Stimulated activated effector memory CD8-positive, alpha-beta T cell treated with anti-CD3 and anti-CD28 coated beads, Interleukin-12 subunit alpha, Interleukin-12 subunit beta, amount 100 ng/mL, for 72 hours (primary cell): Measurements from ENCODE around the gene XAB2.
A peak's percentile ranks its signal among the peaks of the same experiment; 100 is the strongest.

Experiments
- ATAC-seq: fragments of 150-1000 bp; cut with Tn5 transposase; 2 replicates; pipeline ENCODE4 v1.10.0; 2021
- DNase-seq, 2 donors: peaks; one replicate each; pipeline ENCODE4 v3.0.0; 2021 to 2022; ENCODE audit warnings: low spot score in 2 of 2
- H3K27ac Mint-ChIP-seq: one replicate; pipeline ENCODE4 v1.8.0; 2022; ENCODE audit warnings: mild to moderate bottlenecking, mixed read lengths
- H3K36me3 Mint-ChIP-seq: one replicate; pipeline ENCODE4 v1.8.0; 2022; ENCODE audit warnings: mild to moderate bottlenecking, mixed read lengths
- H3K4me1 Mint-ChIP-seq: one replicate; pipeline ENCODE4 v1.8.0; 2022; ENCODE audit warnings: mixed read lengths
- H3K4me3 Mint-ChIP-seq: one replicate; pipeline ENCODE4 v1.8.0; 2022; ENCODE audit warnings: mild to moderate bottlenecking, mixed read lengths
- H3K9me3 Mint-ChIP-seq: one replicate; pipeline ENCODE4 v1.8.0; 2022; ENCODE audit warnings: mixed read lengths

Gene XAB2

GRCh38 chr19:7642295-7643030, 13.1 kb upstream of the XAB2 start:
- Mint-ChIP-seq H3K4me1 (peaks cover 28% of the 10 kb centered on the region), H3K9me3 (no peaks in the 10 kb centered on the region), H3K36me3 (peaks cover 63% of the 10 kb centered on the region), H3K4me3 (no peak overlapping the region), H3K27ac (no peak overlapping the region)
- no peak for DNase-seq
- ATAC-seq: no peak

GRCh38 chr19:7641290-7642276, 12.2 kb upstream of the XAB2 start:
- no peak overlapping the region for H3K4me3 Mint-ChIP-seq
- peaks cover 69% of the 10 kb centered on the region for H3K36me3 Mint-ChIP-seq

GRCh38 chr19:7640803-7641202, 11.5 kb upstream of the XAB2 start:
- ATAC-seq: no peak
- H3K4me1 Mint-ChIP-seq: peaks cover 33% of the 10 kb centered on the region
- DNase-seq: no peak
- H3K27ac Mint-ChIP-seq: no peak overlapping the region
- H3K9me3 Mint-ChIP-seq: no peaks in the 10 kb centered on the region
- H3K36me3 Mint-ChIP-seq: peaks cover 69% of the 10 kb centered on the region
- H3K4me3 Mint-ChIP-seq: no peak overlapping the region

More at GRCh38 chr19:7641290-7642276, 12.2 kb upstream of the XAB2 start:
- DNase-seq: no peak
- ATAC-seq: no peak
- no peak overlapping the region for H3K27ac Mint-ChIP-seq
- peaks cover 29% of the 10 kb centered on the region for H3K4me1 Mint-ChIP-seq
- no peaks in the 10 kb centered on the region for H3K9me3 Mint-ChIP-seq

GRCh38 chr19:7639863-7640348, 10.6 kb upstream of the XAB2 start:
- peaks cover 61% of the 10 kb centered on the region for H3K36me3 Mint-ChIP-seq
- H3K9me3 Mint-ChIP-seq: no peaks in the 10 kb centered on the region
- DNase-seq: no peak
- no peak overlapping the region for H3K27ac Mint-ChIP-seq
- H3K4me1 Mint-ChIP-seq: peaks cover 39% of the 10 kb centered on the region
- no peak overlapping the region for H3K4me3 Mint-ChIP-seq
- no peak for ATAC-seq

- no peaks in the 10 kb centered on the region for H3K9me3 Mint-ChIP-seq
- no peak for DNase-seq
- H3K36me3 Mint-ChIP-seq: peaks cover 55% of the 10 kb centered on the region
- no peak for ATAC-seq
- H3K4me3 Mint-ChIP-seq: peak overlapping the region; percentile 26
- peaks cover 42% of the 10 kb centered on the region for H3K4me1 Mint-ChIP-seq
- H3K27ac Mint-ChIP-seq: peak overlapping the region; percentile 34
Observed at GRCh38 chr19:7638802-7639465, 9.6 kb upstream of the XAB2 start.

- peak in 1 of 2 donors; percentile 71 for DNase-seq
- peak overlapping the region; percentile 95 for H3K27ac Mint-ChIP-seq
- H3K4me1 Mint-ChIP-seq: peaks cover 44% of the 10 kb centered on the region
- peaks cover 48% of the 10 kb centered on the region for H3K36me3 Mint-ChIP-seq
- ATAC-seq: peak; percentile 25
- peak overlapping the region; percentile 78 for H3K4me3 Mint-ChIP-seq
- H3K9me3 Mint-ChIP-seq: no peaks in the 10 kb centered on the region
Observed at GRCh38 chr19:7637374-7638256, 8.3 kb upstream of the XAB2 start.

GRCh38 chr19:7636691-7637373, 7.5 kb upstream of the XAB2 start, which contains the start of gene STXBP2:
Gene STXBP2 (plus strand): TSS chr19:7637110. CDS start chr19:7637150, 40 bp downstream.
- DNase-seq: peak; percentile 88 to 92
- peak; percentile 93 for ATAC-seq
- peak within 1 kb of the TSS; percentile 78 for H3K4me3 Mint-ChIP-seq
- H3K4me1 Mint-ChIP-seq: peaks cover 44% of the 10 kb centered on the region
- no peaks in the 10 kb centered on the region for H3K9me3 Mint-ChIP-seq
- peak within 1 kb of the TSS; percentile 95 for H3K27ac Mint-ChIP-seq
- H3K36me3 Mint-ChIP-seq: peaks cover 53% of the 10 kb centered on the region

GRCh38 chr19:7636317-7636690, 7.0 kb upstream of the XAB2 start:
- Mint-ChIP-seq H3K9me3 (no peaks in the 10 kb centered on the region), H3K27ac (peak overlapping the region; percentile 95), H3K36me3 (peaks cover 57% of the 10 kb centered on the region), H3K4me1 (peaks cover 44% of the 10 kb centered on the region), H3K4me3 (peak overlapping the region; percentile 78)
- DNase-seq (no peak), ATAC-seq (no peak)

- peaks cover 49% of the 10 kb centered on the region for H3K4me1 Mint-ChIP-seq
- H3K36me3 Mint-ChIP-seq: peaks cover 56% of the 10 kb centered on the region
- DNase-seq: no peak
- H3K4me3 Mint-ChIP-seq: peak overlapping the region; percentile 78
- ATAC-seq: no peak
- no peak overlapping the region for H3K27ac Mint-ChIP-seq
- no peaks in the 10 kb centered on the region for H3K9me3 Mint-ChIP-seq
Observed at GRCh38 chr19:7635670-7636069, 6.3 kb upstream of the XAB2 start.

GRCh38 chr19:7633698-7634097, 4.4 kb upstream of the XAB2 start, which contains the start of gene PCP2:
Gene PCP2 (minus strand): TSS chr19:7633719. CDS start chr19:7633457, 262 bp downstream.
- H3K27ac Mint-ChIP-seq: peak within 1 kb of the TSS; percentile 52
- peaks cover 51% of the 10 kb centered on the region for H3K4me1 Mint-ChIP-seq
- no peak within 1 kb of the TSS for H3K4me3 Mint-ChIP-seq
- no peak for ATAC-seq
- peaks cover 57% of the 10 kb centered on the region for H3K36me3 Mint-ChIP-seq
- H3K9me3 Mint-ChIP-seq: no peaks in the 10 kb centered on the region
- DNase-seq: no peak

GRCh38 chr19:7632340-7633203, 3.2 kb upstream of the XAB2 start:
- no peak for ATAC-seq
- Mint-ChIP-seq H3K27ac (peak overlapping the region; percentile 52), H3K36me3 (peaks cover 52% of the 10 kb centered on the region), H3K9me3 (no peaks in the 10 kb centered on the region), H3K4me3 (no peak overlapping the region), H3K4me1 (peaks cover 53% of the 10 kb centered on the region)
- no peak for DNase-seq

GRCh38 chr19:7631577-7631976, 2.2 kb upstream of the XAB2 start:
- Mint-ChIP-seq H3K27ac (no peak overlapping the region), H3K36me3 (peaks cover 53% of the 10 kb centered on the region), H3K4me3 (no peak overlapping the region), H3K9me3 (no peaks in the 10 kb centered on the region), H3K4me1 (peaks cover 53% of the 10 kb centered on the region)
- ATAC-seq (no peak), DNase-seq (no peak)
